ENCODE data around the gene GLA.

The GLA gene

GRCh38 chrX:101349193-101349562, 58.5 kb downstream of the GLA start:
- DNase-seq = no peak

- DNase-seq = peak; percentile 63
Measured at GRCh38 chrX:101348452-101349192, 59.1 kb downstream of the GLA start, which contains the start of gene TIMM8A. Gene TIMM8A (minus strand): TSS chrX:101348742. CDS start chrX:101348664, 78 bp downstream.

- no peak for DNase-seq
Measured at GRCh38 chrX:101347859-101348451, 59.8 kb downstream of the GLA start.
